Body of pancreas (tissue), 4 donors: Measurements from ENCODE around the gene KANK2.

Experiments used
- CTCF ChIP-seq, 7 experiments: fragments of 450-650 bp in 4 of 7; fragments of 200-600 bp in 3 of 7; sonication (generic) in 3 of 7; IDR thresholded peaks; one replicate each; pipeline ENCODE4 v1.5.1; 2016 to 2019; ENCODE audit warnings: antibody characterized with exemption in 7 of 7
- POLR2A ChIP-seq, 3 donors: fragments of 450-650 bp; IDR thresholded peaks; one replicate each; pipeline ENCODE4 v1.6.1; 2016; ENCODE audit warnings: antibody characterized with exemption in 3 of 3, mild to moderate bottlenecking in 2 of 3

- TF ChIP-seq CTCF (IDR thresholded peaks at IDR 0.05): peak in 1 of 7 experiments; percentile 5
- no peak for TF ChIP-seq POLR2A (IDR thresholded peaks at IDR 0.05)
Observed at GRCh38 chr19:11159598-11160439, 37.5 kb downstream of the KANK2 start.
